OCI-LY1 (cell line): ENCODE data around the gene CTNNA3.

Experiments
- H2AFZ ChIP-seq: fragments of 200-600 bp; sonication (generic), shearing (Covaris generic); 2 replicates; pipeline ENCODE4 v1.6.0; 2014; ENCODE audit warnings: antibody characterized with exemption, mild to moderate bottlenecking, low read length
- H3F3A ChIP-seq: fragments of 200-600 bp; sonication (generic), shearing (Covaris generic); 2 replicates; pipeline ENCODE4 v1.6.0; 2014; ENCODE audit warnings: mild to moderate bottlenecking, antibody characterized with exemption, low read length, moderate library complexity; ENCODE audit not compliant: insufficient read depth
- H3K27ac ChIP-seq: fragments of 200-600 bp; sonication (generic); 2 replicates; pipeline ENCODE4 v1.5.1; 2014; ENCODE audit warnings: low read length, mixed run types, mild to moderate bottlenecking, low read depth; ENCODE audit not compliant: poor library complexity, severe bottlenecking
- H3K27me3 ChIP-seq: fragments of 200-600 bp; sonication (generic); 2 replicates; pipeline ENCODE4 v1.6.0; 2014; ENCODE audit warnings: antibody characterized with exemption, mild to moderate bottlenecking, low read length, moderate library complexity; ENCODE audit not compliant: insufficient read depth
- H3K36me3 ChIP-seq: fragments of 200-600 bp; sonication (generic); 2 replicates; pipeline ENCODE4 v1.6.1; 2014; ENCODE audit warnings: mild to moderate bottlenecking, antibody characterized with exemption, low read length, moderate library complexity, mixed read lengths; ENCODE audit not compliant: insufficient read depth
- H3K4me1 ChIP-seq: fragments of 200-600 bp; sonication (generic); 2 replicates; pipeline ENCODE4 v1.5.1; 2014; ENCODE audit warnings: mild to moderate bottlenecking, low read length, moderate library complexity; ENCODE audit not compliant: insufficient read depth, severe bottlenecking
- H3K4me2 ChIP-seq: fragments of 200-600 bp; sonication (generic), shearing (Covaris generic); 2 replicates; pipeline ENCODE4 v1.6.1; 2014; ENCODE audit warnings: low read length
- H3K4me3 ChIP-seq: fragments of 200-600 bp; sonication (generic); 2 replicates; pipeline ENCODE4 v1.5.1; 2014; ENCODE audit warnings: low read length, low read depth, mild to moderate bottlenecking, mixed read lengths; ENCODE audit not compliant: poor library complexity, severe bottlenecking
- H3K79me2 ChIP-seq: fragments of 200-600 bp; shearing (Covaris generic); 2 replicates; pipeline ENCODE4 v1.6.1; 2016; ENCODE audit warnings: mixed run types, low read length, mixed read lengths; ENCODE audit not compliant: insufficient read depth
- H3K9ac ChIP-seq: fragments of 200-600 bp; sonication (generic), shearing (Covaris generic); 2 replicates; pipeline ENCODE4 v1.6.1; 2014; ENCODE audit warnings: mild to moderate bottlenecking, low read length, mixed read lengths
- H3K9me2 ChIP-seq: fragments of 200-600 bp; sonication (generic), shearing (Covaris generic); 2 replicates; pipeline ENCODE4 v1.6.1; 2014; ENCODE audit warnings: low read depth, mild to moderate bottlenecking, low read length, mixed read lengths
- H3K9me3 ChIP-seq: fragments of 200-600 bp; shearing (Covaris generic); 2 replicates; pipeline ENCODE4 v1.6.1; 2014; ENCODE audit warnings: low read length, mixed read lengths
- H4K20me1 ChIP-seq: fragments of 200-600 bp; sonication (generic), shearing (Covaris generic); 2 replicates; pipeline ENCODE4 v1.6.0; 2016; ENCODE audit warnings: mild to moderate bottlenecking, low read length; ENCODE audit not compliant: insufficient read depth
- EZH2 ChIP-seq: fragments of 200-600 bp; sonication (generic), shearing (Covaris generic); IDR thresholded peaks from 2 replicates; pipeline ENCODE4 v1.8.0; 2017; ENCODE audit warnings: borderline replicate concordance, mixed run types, mild to moderate bottlenecking, antibody characterized with exemption, low read length, moderate library complexity, mixed read lengths
- TF ChIP-seq, protein P1 (sequence below): fragments of 200-600 bp; sonication (generic), shearing (Covaris generic); IDR thresholded peaks from 2 replicates; pipeline ENCODE4 v1.5.1; 2017; ENCODE audit warnings: mild to moderate bottlenecking, antibody characterized with exemption, low read length, moderate library complexity, mixed read lengths

Gene CTNNA3

DNA sequence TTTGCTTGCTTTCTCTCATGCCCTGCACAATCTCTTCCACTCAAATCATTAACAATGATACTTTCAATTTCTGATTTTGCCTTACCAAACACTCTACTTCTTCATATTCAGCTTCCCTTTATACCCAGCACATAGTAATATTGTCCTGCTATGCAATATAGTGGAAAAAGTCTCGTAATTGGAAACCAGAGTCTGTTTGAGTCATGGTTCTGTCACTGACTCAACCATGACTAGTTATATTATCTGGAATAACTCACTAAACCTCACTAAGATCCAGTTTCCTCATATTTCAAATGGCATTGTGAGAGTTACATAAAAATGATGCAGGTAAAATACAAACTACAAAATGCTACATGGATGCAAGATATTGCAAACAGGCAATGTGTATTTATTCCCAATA lies 868.6 kb downstream of the CTNNA3 start:
- Histone ChIP-seq H3K27ac (no peak overlapping the region), H3K9me2 (no peaks in the 10 kb centered on the region), H3K4me3 (no peak overlapping the region), H4K20me1 (no peaks in the 10 kb centered on the region), H3K9ac (no peak overlapping the region), H3K9me3 (no peaks in the 10 kb centered on the region), H3K36me3 (no peaks in the 10 kb centered on the region), H2AFZ (no peak overlapping the region), H3K4me2 (no peak overlapping the region), H3K79me2 (no peaks in the 10 kb centered on the region), H3F3A (no peaks in the 10 kb centered on the region), H3K27me3 (no peaks in the 10 kb centered on the region), H3K4me1 (no peaks in the 10 kb centered on the region)
- TF ChIP-seq, protein P1, sequence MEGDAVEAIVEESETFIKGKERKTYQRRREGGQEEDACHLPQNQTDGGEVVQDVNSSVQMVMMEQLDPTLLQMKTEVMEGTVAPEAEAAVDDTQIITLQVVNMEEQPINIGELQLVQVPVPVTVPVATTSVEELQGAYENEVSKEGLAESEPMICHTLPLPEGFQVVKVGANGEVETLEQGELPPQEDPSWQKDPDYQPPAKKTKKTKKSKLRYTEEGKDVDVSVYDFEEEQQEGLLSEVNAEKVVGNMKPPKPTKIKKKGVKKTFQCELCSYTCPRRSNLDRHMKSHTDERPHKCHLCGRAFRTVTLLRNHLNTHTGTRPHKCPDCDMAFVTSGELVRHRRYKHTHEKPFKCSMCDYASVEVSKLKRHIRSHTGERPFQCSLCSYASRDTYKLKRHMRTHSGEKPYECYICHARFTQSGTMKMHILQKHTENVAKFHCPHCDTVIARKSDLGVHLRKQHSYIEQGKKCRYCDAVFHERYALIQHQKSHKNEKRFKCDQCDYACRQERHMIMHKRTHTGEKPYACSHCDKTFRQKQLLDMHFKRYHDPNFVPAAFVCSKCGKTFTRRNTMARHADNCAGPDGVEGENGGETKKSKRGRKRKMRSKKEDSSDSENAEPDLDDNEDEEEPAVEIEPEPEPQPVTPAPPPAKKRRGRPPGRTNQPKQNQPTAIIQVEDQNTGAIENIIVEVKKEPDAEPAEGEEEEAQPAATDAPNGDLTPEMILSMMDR, result no peak

DNA sequence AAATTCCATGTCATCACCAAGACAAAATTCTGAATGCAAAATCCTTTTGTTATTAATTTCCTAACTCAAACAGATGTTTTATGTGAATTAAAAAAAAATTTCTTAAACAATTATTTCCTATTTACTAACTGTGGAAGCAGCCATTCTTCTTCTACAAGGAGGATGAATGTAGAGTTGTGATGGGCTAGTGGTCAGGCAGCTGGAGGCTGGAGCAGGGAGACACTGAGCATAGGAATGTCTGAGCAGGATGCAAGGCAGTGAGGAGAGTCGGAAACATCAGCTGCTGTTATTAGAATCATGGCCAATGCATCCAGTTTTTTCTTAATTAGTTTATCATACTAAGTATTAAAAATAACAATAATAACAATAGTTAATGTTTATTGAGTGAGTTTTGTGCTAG lies 872.7 kb downstream of the CTNNA3 start:
- no peaks in the 10 kb centered on the region for H3K79me2 ChIP-seq
- TF ChIP-seq, protein P1, result no peak
- TF ChIP-seq EZH2, result no peak
- H3K9ac ChIP-seq, result no peak overlapping the region

DNA sequence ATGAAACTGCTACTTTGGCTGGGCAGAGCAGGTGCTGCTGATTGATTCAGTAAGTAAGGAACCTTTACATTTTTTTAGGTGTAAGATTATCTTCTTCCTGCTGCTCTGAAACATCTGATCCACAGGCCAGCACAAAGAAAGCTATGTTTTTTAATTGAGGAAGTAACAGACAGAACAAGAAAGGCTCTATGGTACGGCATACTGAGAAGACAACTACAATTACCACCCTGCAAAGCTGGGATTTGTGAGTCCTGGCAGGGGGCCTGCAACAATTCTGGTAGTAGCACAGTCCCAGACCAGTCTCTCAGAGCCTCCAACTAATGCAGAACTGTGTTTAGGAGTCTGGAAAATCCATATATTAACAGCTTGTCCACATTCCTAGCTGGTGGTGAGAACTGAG lies 873.2 kb downstream of the CTNNA3 start:
- H2AFZ ChIP-seq, result no peak overlapping the region
- no peaks in the 10 kb centered on the region for H3K4me1 ChIP-seq
- no peaks in the 10 kb centered on the region for H3K36me3 ChIP-seq
- H3K4me3 ChIP-seq, result no peak overlapping the region
- H3K27me3 ChIP-seq, result no peaks in the 10 kb centered on the region
- no peak overlapping the region for H3K9ac ChIP-seq
- no peak overlapping the region for H3K27ac ChIP-seq
- no peaks in the 10 kb centered on the region for H3K9me3 ChIP-seq
- TF ChIP-seq, protein P1, result no peak
- TF ChIP-seq EZH2, result no peak
- H4K20me1 ChIP-seq, result no peaks in the 10 kb centered on the region
- no peaks in the 10 kb centered on the region for H3K9me2 ChIP-seq
- no peak overlapping the region for H3K4me2 ChIP-seq
- no peaks in the 10 kb centered on the region for H3K79me2 ChIP-seq
- no peaks in the 10 kb centered on the region for H3F3A ChIP-seq

More for the DNA sequence above, 872.7 kb downstream of the CTNNA3 start:
- H3K4me2 ChIP-seq, result no peak overlapping the region
- H3K4me3 ChIP-seq, result no peak overlapping the region
- H3K4me1 ChIP-seq, result no peaks in the 10 kb centered on the region
- no peaks in the 10 kb centered on the region for H4K20me1 ChIP-seq
- H3K9me3 ChIP-seq, result no peaks in the 10 kb centered on the region
- H3K9me2 ChIP-seq, result no peaks in the 10 kb centered on the region
- H3K36me3 ChIP-seq, result no peaks in the 10 kb centered on the region
- H3K27me3 ChIP-seq, result no peaks in the 10 kb centered on the region
- no peak overlapping the region for H2AFZ ChIP-seq
- H3K27ac ChIP-seq, result no peak overlapping the region
- H3F3A ChIP-seq, result no peaks in the 10 kb centered on the region
